Nucleus accumbens (tissue), 56 donors: ENCODE measurements around the gene BABAM2.

ENCODE experiments used
- DNase-seq, 56 donors: peaks; one replicate each; lab custom pipeline; 2025; lab: John Stamatoyannopoulos, UW

The BABAM2 gene

GRCh38 chr2:28054916-28055315 is 164.4 kb downstream of the BABAM2 start:
- no peak for DNase-seq

GRCh38 chr2:28055325-28055970 is 164.9 kb downstream of the BABAM2 start:
- no peak for DNase-seq

GRCh38 chr2:28058791-28059190 is 168.3 kb downstream of the BABAM2 start:
- no peak for DNase-seq

- no peak for DNase-seq
Observed at GRCh38 chr2:28062867-28063266, 172.3 kb downstream of the BABAM2 start.

- DNase-seq: no peak
Observed at GRCh38 chr2:28063492-28063962, 173.0 kb downstream of the BABAM2 start.

GRCh38 chr2:28067602-28068001 is 177.1 kb downstream of the BABAM2 start:
- DNase-seq: no peak

- no peak for DNase-seq
Observed at GRCh38 chr2:28068088-28068487, 177.6 kb downstream of the BABAM2 start.

GRCh38 chr2:28068527-28068926 is 178.0 kb downstream of the BABAM2 start:
- no peak for DNase-seq

GRCh38 chr2:28071221-28071620 is 180.7 kb downstream of the BABAM2 start:
- DNase-seq: no peak

- DNase-seq: no peak
Observed at GRCh38 chr2:28074137-28074536, 183.6 kb downstream of the BABAM2 start.

- no peak for DNase-seq
Observed at GRCh38 chr2:28080911-28081310, 190.4 kb downstream of the BABAM2 start.

GRCh38 chr2:28082131-28082530 is 191.6 kb downstream of the BABAM2 start:
- no peak for DNase-seq

- DNase-seq: no peak
Observed at GRCh38 chr2:28083476-28083875, 192.9 kb downstream of the BABAM2 start.

GRCh38 chr2:28084564-28084963 is 194.0 kb downstream of the BABAM2 start:
- no peak for DNase-seq

GRCh38 chr2:28085201-28085600 is 194.7 kb downstream of the BABAM2 start:
- no peak for DNase-seq

GRCh38 chr2:28086611-28087010 is 196.1 kb downstream of the BABAM2 start:
- DNase-seq: no peak

GRCh38 chr2:28088970-28089369 is 198.4 kb downstream of the BABAM2 start:
- DNase-seq: no peak

GRCh38 chr2:28089486-28089885 is 199.0 kb downstream of the BABAM2 start:
- no peak for DNase-seq

- no peak for DNase-seq
Observed at GRCh38 chr2:28093308-28093707, 202.8 kb downstream of the BABAM2 start.

- no peak for DNase-seq
Observed at GRCh38 chr2:28093768-28094167, 203.2 kb downstream of the BABAM2 start.

GRCh38 chr2:28094739-28095138 is 204.2 kb downstream of the BABAM2 start:
- no peak for DNase-seq

- DNase-seq: no peak
Observed at GRCh38 chr2:28095622-28096021, 205.1 kb downstream of the BABAM2 start.

GRCh38 chr2:28096421-28096820 is 205.9 kb downstream of the BABAM2 start:
- no peak for DNase-seq
